ENCODE measurements around the gene MYMX. TPM values are rescaled to one million over a fixed set of nuclear protein-coding genes. Genes with fewer than 3 reads are reported as not detected.
"Not testable (repeated sequence)": the region's sequence is repeated elsewhere in the genome, so short reads cannot be mapped to it uniquely, and the experiment has no call there.

MYMX gene
- total RNA-seq, 2 donors from 2014 or later, result not detected

GRCh38 chr6:44228031-44228430 lies 11.3 kb downstream of the MYMX start:
- 84% methylated on average over 6 of the region's 6 CpGs for WGBS
- intact Hi-C loops (cut with DNase I), result no loop called here
- Histone ChIP-seq H3K36me3 (no peaks in the 10 kb centered on the region), H3K27me3 (replicated peaks; ENCODE audit: insufficient read depth) (no peaks in the 10 kb centered on the region), H3K27ac (no peak overlapping the region), H3K4me1 (replicated peaks) (peaks cover 3% of the 10 kb centered on the region), H3K9me3 (no peaks in the 10 kb centered on the region), H3K4me3 (no peak overlapping the region)
- no peak for DNase-seq (ENCODE audit: low spot score)
- TF ChIP-seq CTCF (IDR thresholded peaks at IDR 0.05) (no peak), POLR2AphosphoS5 (IDR thresholded peaks at IDR 0.05) (no peak), POLR2A (IDR thresholded peaks at IDR 0.05) (no peak)

GRCh38 chr6:44228433-44228832 lies 11.7 kb downstream of the MYMX start:
- TF ChIP-seq POLR2A (IDR thresholded peaks at IDR 0.05) (no peak), CTCF (IDR thresholded peaks at IDR 0.05) (no peak), POLR2AphosphoS5 (IDR thresholded peaks at IDR 0.05) (no peak)
- DNase-seq (ENCODE audit: low spot score), result no peak
- H3K9me3 ChIP-seq, result no peaks in the 10 kb centered on the region
- WGBS, result 91% methylated on average over 7 of the region's 7 CpGs
- no peaks in the 10 kb centered on the region for H3K36me3 ChIP-seq
- intact Hi-C loops (cut with DNase I), result no loop called here
- H3K4me1 ChIP-seq (replicated peaks), result peaks cover 3% of the 10 kb centered on the region
- no peaks in the 10 kb centered on the region for H3K27me3 ChIP-seq (replicated peaks; ENCODE audit: insufficient read depth)
- no peak overlapping the region for H3K4me3 ChIP-seq
- no peak overlapping the region for H3K27ac ChIP-seq

GRCh38 chr6:44228836-44229235 lies 12.1 kb downstream of the MYMX start:
- WGBS, result 90% methylated on average over 5 of the region's 5 CpGs
- Histone ChIP-seq H3K27me3 (replicated peaks; ENCODE audit: insufficient read depth) (no peaks in the 10 kb centered on the region), H3K4me3 (no peak overlapping the region), H3K27ac (no peak overlapping the region), H3K4me1 (replicated peaks) (peaks cover 3% of the 10 kb centered on the region), H3K36me3 (no peaks in the 10 kb centered on the region), H3K9me3 (no peaks in the 10 kb centered on the region)
- TF ChIP-seq POLR2A (IDR thresholded peaks at IDR 0.05) (no peak), POLR2AphosphoS5 (IDR thresholded peaks at IDR 0.05) (no peak), CTCF (IDR thresholded peaks at IDR 0.05) (no peak)
- intact Hi-C loops (cut with DNase I), result no loop called here
- DNase-seq (ENCODE audit: low spot score), result no peak

- no peak for TF ChIP-seq POLR2A (IDR thresholded peaks at IDR 0.05)
- TF ChIP-seq POLR2AphosphoS5 (IDR thresholded peaks at IDR 0.05), result no peak
- TF ChIP-seq CTCF (IDR thresholded peaks at IDR 0.05), result no peak
- H3K27me3 ChIP-seq (replicated peaks; ENCODE audit: insufficient read depth), result no peaks in the 10 kb centered on the region
- H3K36me3 ChIP-seq, result no peaks in the 10 kb centered on the region
- H3K9me3 ChIP-seq, result no peaks in the 10 kb centered on the region
- DNase-seq (ENCODE audit: low spot score), result no peak
- no peak overlapping the region for H3K4me3 ChIP-seq
- H3K27ac ChIP-seq, result no peak overlapping the region
- WGBS, result 92% methylated on average over 11 of the region's 11 CpGs
- H3K4me1 ChIP-seq (replicated peaks), result peaks cover 3% of the 10 kb centered on the region
- intact Hi-C loops (cut with DNase I), result loop anchor here (5.0 kb wide), 1 partner anchor 132 kb away; no protein-coding TSS in a partner anchor
Measured at GRCh38 chr6:44229376-44230033, 12.8 kb downstream of the MYMX start.

- no peak for DNase-seq (ENCODE audit: low spot score)
- no peaks in the 10 kb centered on the region for H3K27me3 ChIP-seq (replicated peaks; ENCODE audit: insufficient read depth)
- H3K9me3 ChIP-seq, result no peaks in the 10 kb centered on the region
- peaks cover 9% of the 10 kb centered on the region for H3K4me1 ChIP-seq (replicated peaks)
- no peak overlapping the region for H3K4me3 ChIP-seq
- no peaks in the 10 kb centered on the region for H3K36me3 ChIP-seq
- intact Hi-C loops (cut with DNase I), result loop anchor here (5.0 kb wide), 1 partner anchor 133 kb away; no protein-coding TSS in a partner anchor
- TF ChIP-seq POLR2A (IDR thresholded peaks at IDR 0.05) (no peak), CTCF (IDR thresholded peaks at IDR 0.05) (no peak)
- WGBS, result 93% methylated on average over 10 of the region's 10 CpGs
- H3K27ac ChIP-seq, result no peak overlapping the region
Measured at GRCh38 chr6:44230034-44230675, 13.4 kb downstream of the MYMX start.

- H3K4me3 ChIP-seq; H3K27me3 ChIP-seq (replicated peaks; ENCODE audit: insufficient read depth); H3K9me3 ChIP-seq; H3K27ac ChIP-seq; H3K36me3 ChIP-seq; DNase-seq (ENCODE audit: low spot score): not testable (repeated sequence)
- intact Hi-C loops (cut with DNase I), result loop anchor here (5.0 kb wide), 1 partner anchor 134 kb away; no protein-coding TSS in a partner anchor
- WGBS, result 90% methylated on average over 9 of the region's 9 CpGs
- peaks cover 10% of the 10 kb centered on the region for H3K4me1 ChIP-seq (replicated peaks)
Measured at GRCh38 chr6:44231426-44231825, 14.7 kb downstream of the MYMX start.
